CD14-positive monocyte (primary cell): Measurements from ENCODE around the gene LIMA1. TPM values are rescaled to one million over a fixed set of nuclear protein-coding genes. Genes with fewer than 3 reads are reported as not detected.

Experiments
- DNase-seq, 3 donors: peaks; one replicate each; pipeline ENCODE4 v3.0.0-alpha.2; 2011 to 2022
- H2AFZ ChIP-seq: 2 replicates; pipeline ENCODE4 v1.6.0; 2012; ENCODE audit warnings: mild to moderate bottlenecking, low read depth, low read length, inconsistent platforms; ENCODE audit not compliant: insufficient read depth, poor library complexity, severe bottlenecking
- H3K27ac ChIP-seq, 2 donors: 1 replicate in 1 of 2; 2 replicates in 1 of 2; pipeline ENCODE4 v1.5.1; 2012 to 2013; ENCODE audit warnings: low read length in 2 of 2, control low read depth in 1 of 2, inconsistent platforms in 1 of 2, low read depth in 1 of 2, mild to moderate bottlenecking in 1 of 2
- H3K27me3 ChIP-seq, 2 donors: one replicate each; pipeline versions ENCODE4 v1.6.0 to v1.6.1; 2011 to 2013; ENCODE audit warnings: low read length in 2 of 2; ENCODE audit not compliant: control insufficient read depth in 2 of 2, insufficient read depth in 2 of 2
- H3K36me3 ChIP-seq, 2 donors: replicated peaks in 1 of 2; 1 replicate in 1 of 2; 2 replicates in 1 of 2; pipeline versions ENCODE4 v1.5.1 to v1.6.1; 2012 to 2013; ENCODE audit warnings: low read length in 2 of 2, control low read depth in 1 of 2, inconsistent platforms in 1 of 2, mild to moderate bottlenecking in 1 of 2; ENCODE audit not compliant: insufficient read depth in 2 of 2, control insufficient read depth in 1 of 2
- H3K4me1 ChIP-seq, 2 donors: 1 replicate in 1 of 2; 2 replicates in 1 of 2; pipeline versions ENCODE4 v1.5.1 to v1.6.1; 2012 to 2013; ENCODE audit warnings: low read length in 2 of 2, control low read depth in 1 of 2, inconsistent platforms in 1 of 2, mild to moderate bottlenecking in 1 of 2, moderate library complexity in 1 of 2; ENCODE audit not compliant: insufficient read depth in 2 of 2, control insufficient read depth in 1 of 2
- H3K4me2 ChIP-seq: replicated peaks from 2 replicates; pipeline ENCODE3; 2012; ENCODE audit warnings: low read length, moderate library complexity, mild to moderate bottlenecking; ENCODE audit not compliant: poor library complexity, severe bottlenecking; ENCODE audit errors: extremely low read depth
- H3K4me3 ChIP-seq, 3 experiments: fragments of 200-600 bp in 1 of 3; sonication (generic) in 1 of 3; replicated peaks in 1 of 3; 1 replicate in 2 of 3; 2 replicates in 1 of 3; pipeline ENCODE4 v1.5.1; 2011 to 2013; ENCODE audit warnings: low read length in 3 of 3, mild to moderate bottlenecking in 3 of 3, control low read depth in 2 of 3, low read depth in 2 of 3, inconsistent platforms in 1 of 3, moderate library complexity in 1 of 3
- H3K79me2 ChIP-seq: 2 replicates; pipeline ENCODE4 v1.6.0; 2012; ENCODE audit warnings: mild to moderate bottlenecking, control low read depth, inconsistent platforms, low read length, moderate library complexity; ENCODE audit not compliant: insufficient read depth
- H3K9ac ChIP-seq: 2 replicates; pipeline ENCODE4 v1.6.0; 2017; ENCODE audit warnings: low read length, mild to moderate bottlenecking; ENCODE audit not compliant: insufficient read depth, poor library complexity, severe bottlenecking
- H3K9me3 ChIP-seq, 2 donors: replicated peaks in 1 of 2; 1 replicate in 1 of 2; 2 replicates in 1 of 2; pipeline versions ENCODE4 v1.5.1 to v1.6.1; 2012 to 2013; ENCODE audit warnings: low read length in 2 of 2, control low read depth in 1 of 2; ENCODE audit not compliant: control insufficient read depth in 1 of 2, insufficient read depth in 1 of 2
- H4K20me1 ChIP-seq: 2 replicates; pipeline ENCODE4 v1.6.0; 2012; ENCODE audit warnings: mild to moderate bottlenecking, low read length, control low read depth, moderate library complexity; ENCODE audit not compliant: insufficient read depth
- H3K27ac Mint-ChIP-seq, 7 donors: one replicate each; pipeline ENCODE4 v1.8.0; 2020; ENCODE audit warnings: mild to moderate bottlenecking in 7 of 7, mixed read lengths in 7 of 7, moderate library complexity in 6 of 7, inconsistent platforms in 2 of 7
- H3K27me3 Mint-ChIP-seq, 3 donors: one replicate each; pipeline ENCODE4 v1.8.0; 2021 to 2022; ENCODE audit warnings: low read depth in 3 of 3, mild to moderate bottlenecking in 3 of 3, mixed read lengths in 3 of 3, moderate library complexity in 3 of 3, inconsistent platforms in 1 of 3
- H3K36me3 Mint-ChIP-seq, 2 donors: one replicate each; pipeline ENCODE4 v1.8.0; 2020; ENCODE audit warnings: mixed read lengths in 2 of 2, inconsistent platforms in 1 of 2, mild to moderate bottlenecking in 1 of 2
- H3K4me1 Mint-ChIP-seq: one replicate; pipeline ENCODE4 v1.8.0; 2020; ENCODE audit warnings: mild to moderate bottlenecking, mixed read lengths
- H3K4me3 Mint-ChIP-seq, 2 donors: one replicate each; pipeline ENCODE4 v1.8.0; 2020; ENCODE audit warnings: mild to moderate bottlenecking in 2 of 2, mixed read lengths in 2 of 2, moderate library complexity in 1 of 2
- H3K9me3 Mint-ChIP-seq, 7 donors: one replicate each; pipeline ENCODE4 v1.8.0; 2020 to 2022; ENCODE audit warnings: mixed read lengths in 7 of 7, mild to moderate bottlenecking in 6 of 7, moderate library complexity in 6 of 7, inconsistent platforms in 2 of 7
- CTCF ChIP-seq: fragments of 200-600 bp; IDR thresholded peaks from one replicate; pipeline ENCODE4 v1.8.0; 2022; ENCODE audit warnings: antibody characterized with exemption, mild to moderate bottlenecking
- WGBS: methylation state at CpG from one replicate; pipeline ENCODE4 v1.1.5; 2013; ENCODE audit warnings: missing lambda C conversion rate; ENCODE audit not compliant: insufficient coverage; 5-methylcytosine and 5-hydroxymethylcytosine counted together
- intact Hi-C, 2 donors: fragments of 100-400 bp; cut with micrococcal nuclease; formaldehyde crosslinking; loops; one replicate each; pipeline versions ENCODE4 v1.15.0 to v1.15.1; 2023
- polyA plus RNA-seq, 3 donors: library from polyadenylated mRNA; depleted of rRNA in 1 of 3; unstranded in 2 of 3; stranded (reverse) in 1 of 3; fragments of 300-500 nt in 2 of 3; fragments of >200 nt in 1 of 3; fragmentation: Illumina TruSeq in 2 of 3; gene quantifications; 1 replicate in 2 of 3; 2 replicates in 1 of 3; pipeline ENCODE4 v1.2.3, GENCODE V29; 2012 to 2021

Gene LIMA1
- polyA plus RNA-seq, 3 donors = 0.24 to 0.62 (median 0.51) TPM

- no peak for TF ChIP-seq CTCF
- H3K4me3 ChIP-seq = no peak overlapping the region
- Mint-ChIP-seq H3K4me3 (no peak overlapping the region), H3K36me3 (no peaks in the 10 kb centered on the region), H3K4me1 (no peaks in the 10 kb centered on the region), H3K27ac (no peak overlapping the region), H3K9me3 (no peaks in the 10 kb centered on the region), H3K27me3 (no peaks in the 10 kb centered on the region)
- no peaks in the 10 kb centered on the region for H3K9me3 ChIP-seq
- H3K36me3 ChIP-seq = no peaks in the 10 kb centered on the region
- no peak for DNase-seq
- no peak overlapping the region for H2AFZ ChIP-seq
- H3K4me1 ChIP-seq = no peaks in the 10 kb centered on the region
- H4K20me1 ChIP-seq = no peaks in the 10 kb centered on the region
- intact Hi-C loops = no loop called here
- H3K27ac ChIP-seq = no peak overlapping the region
- H3K27me3 ChIP-seq = no peaks in the 10 kb centered on the region
- no peak overlapping the region for H3K9ac ChIP-seq
- WGBS = no CpG with 5 or more reads among the region's 1 CpG
- no peak overlapping the region for H3K4me2 ChIP-seq
- H3K79me2 ChIP-seq = no peaks in the 10 kb centered on the region
These were observed 17.4 kb downstream of the LIMA1 start for GRCh38 chr12:50265770-50266524.

DNA sequence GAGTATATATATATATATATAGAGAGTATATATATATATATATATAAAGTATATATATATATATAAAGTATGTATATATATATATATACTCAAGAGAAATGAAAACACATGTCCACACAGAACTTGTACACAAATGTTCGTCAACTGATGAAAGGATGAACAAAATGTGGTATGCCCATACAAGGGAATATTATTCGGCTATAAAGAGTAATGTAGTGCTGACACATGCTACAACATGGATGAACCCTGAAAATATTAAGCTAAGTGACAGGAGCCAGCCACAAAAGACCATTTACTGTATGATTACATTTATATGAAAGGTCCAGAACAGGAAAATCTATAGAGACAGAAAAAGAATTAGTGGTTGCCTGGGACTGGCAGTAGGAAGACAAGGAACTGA, 19.5 kb downstream of the LIMA1 start:
- H3K4me2 ChIP-seq = no peak overlapping the region
- peaks cover 10 to 14% of the 10 kb centered on the region in 2 donors for H3K4me1 ChIP-seq
- peaks cover 13% of the 10 kb centered on the region for H3K4me1 Mint-ChIP-seq
- intact Hi-C loops = no loop called here
- H3K27me3 ChIP-seq = no peaks in the 10 kb centered on the region
- no peaks in the 10 kb centered on the region for H3K9me3 ChIP-seq
- no peak overlapping the region for H2AFZ ChIP-seq
- no peak for TF ChIP-seq CTCF
- no peaks in the 10 kb centered on the region for H3K36me3 Mint-ChIP-seq
- H3K9me3 Mint-ChIP-seq = no peaks in the 10 kb centered on the region
- H3K4me3 ChIP-seq = no peak overlapping the region
- H3K27ac Mint-ChIP-seq = no peak overlapping the region
- no peak overlapping the region for H3K27ac ChIP-seq
- H3K4me3 Mint-ChIP-seq = no peak overlapping the region
- no peaks in the 10 kb centered on the region for H4K20me1 ChIP-seq
- no peaks in the 10 kb centered on the region for H3K27me3 Mint-ChIP-seq
- H3K79me2 ChIP-seq = no peaks in the 10 kb centered on the region
- WGBS = no CpG with 5 or more reads among the region's 2 CpGs
- no peaks in the 10 kb centered on the region for H3K36me3 ChIP-seq
- no peak for DNase-seq
- no peak overlapping the region for H3K9ac ChIP-seq
